Measurements from ENCODE around the gene MCHR1.

DNA sequence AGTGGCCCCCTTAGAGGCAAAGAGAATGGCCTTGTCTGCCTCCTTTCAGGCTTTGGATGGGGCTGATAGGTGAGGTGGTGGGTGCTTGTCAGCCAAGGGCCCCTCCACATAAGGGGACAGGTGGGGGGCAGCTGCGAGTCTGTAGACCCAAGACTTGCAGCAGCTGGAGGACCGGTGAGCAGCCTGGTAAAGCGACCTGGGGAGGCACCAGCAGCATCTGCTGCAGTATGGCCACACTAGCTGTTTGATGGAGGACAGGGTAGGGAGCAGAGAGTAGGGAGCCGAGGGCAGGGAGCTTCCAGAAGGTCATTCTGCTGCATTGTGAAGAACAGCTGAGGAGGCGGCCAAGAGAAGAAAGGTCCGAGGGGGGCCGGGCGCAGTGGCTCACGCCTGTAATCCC, 25.9 kb upstream of the MCHR1 start:
- TF ChIP-seq, protein P1, sequence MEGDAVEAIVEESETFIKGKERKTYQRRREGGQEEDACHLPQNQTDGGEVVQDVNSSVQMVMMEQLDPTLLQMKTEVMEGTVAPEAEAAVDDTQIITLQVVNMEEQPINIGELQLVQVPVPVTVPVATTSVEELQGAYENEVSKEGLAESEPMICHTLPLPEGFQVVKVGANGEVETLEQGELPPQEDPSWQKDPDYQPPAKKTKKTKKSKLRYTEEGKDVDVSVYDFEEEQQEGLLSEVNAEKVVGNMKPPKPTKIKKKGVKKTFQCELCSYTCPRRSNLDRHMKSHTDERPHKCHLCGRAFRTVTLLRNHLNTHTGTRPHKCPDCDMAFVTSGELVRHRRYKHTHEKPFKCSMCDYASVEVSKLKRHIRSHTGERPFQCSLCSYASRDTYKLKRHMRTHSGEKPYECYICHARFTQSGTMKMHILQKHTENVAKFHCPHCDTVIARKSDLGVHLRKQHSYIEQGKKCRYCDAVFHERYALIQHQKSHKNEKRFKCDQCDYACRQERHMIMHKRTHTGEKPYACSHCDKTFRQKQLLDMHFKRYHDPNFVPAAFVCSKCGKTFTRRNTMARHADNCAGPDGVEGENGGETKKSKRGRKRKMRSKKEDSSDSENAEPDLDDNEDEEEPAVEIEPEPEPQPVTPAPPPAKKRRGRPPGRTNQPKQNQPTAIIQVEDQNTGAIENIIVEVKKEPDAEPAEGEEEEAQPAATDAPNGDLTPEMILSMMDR (IDR thresholded peaks at IDR 0.05) = no peak
- TF ChIP-seq EP300 (IDR thresholded peaks at IDR 0.05) (no peak), POLR2AphosphoS5 (IDR thresholded peaks at IDR 0.05) (no peak), POLR2A (IDR thresholded peaks at IDR 0.05) (no peak)
